GM12878 (cell line): ENCODE data around the gene ABHD14A. TPM values are rescaled to one million over a fixed set of nuclear protein-coding genes. Genes with fewer than 3 reads are reported as not detected.

Experiments
- ATAC-seq: fragments of 200-7000 bp; cut with Tn5 transposase; 3 replicates; pipeline ENCODE4 v1.9.1; 2020; ENCODE audit warnings: mild to moderate bottlenecking, moderate library complexity
- BruUV-seq: library from RNA; stranded (reverse); fragments of 400-500 nt; replicated peaks from 2 replicates; lab custom pipeline; 2021; lab: Mats Ljungman, UMichigan
- CTCF ChIA-PET: fragments of 300-600 bp; sonication (Branson Sonifier 250); formaldehyde crosslinking; extraction: SDS; loops from one replicate; lab custom pipeline; 2021; ENCODE audit warnings: inconsistent platforms; lab: Yijun Ruan, JAX
- POLR2A ChIA-PET: fragments of 350-600 bp; formaldehyde crosslinking; extraction: SDS; loops from one replicate; lab custom pipeline; 2021; ENCODE audit warnings: inconsistent platforms; lab: Charles Lee
- RAD21 ChIA-PET: fragments of 300-600 bp; sonication (Branson Sonifier 250); formaldehyde crosslinking; loops from one replicate; lab custom pipeline; 2023; ENCODE audit warnings: antibody characterized with exemption; ENCODE audit not compliant: unreplicated experiment; lab: Charles Lee
- SMC1A ChIA-PET: fragments of 300-600 bp; sonication (Branson Sonifier 250); formaldehyde crosslinking; loops from one replicate; lab custom pipeline; 2023; ENCODE audit not compliant: unreplicated experiment, uncharacterized antibody; lab: Charles Lee
- DNase-seq: peaks from one replicate; pipeline ENCODE4 v3.0.0-alpha.2; 2011; ENCODE audit warnings: low read depth, low spot score
- FAIRE-seq: peaks from 3 replicates; lab custom pipeline; 2011; peaks lifted over from hg19 to GRCh38; lab: Jason Lieb, UNC
- H2AFZ ChIP-seq: 2 replicates; pipeline ENCODE4 v1.6.0; 2011; ENCODE audit warnings: low read depth, low read length, control low read depth; ENCODE audit not compliant: control insufficient read depth
- H3K27ac ChIP-seq: 2 replicates; pipeline ENCODE4 v1.5.1; 2011; ENCODE audit warnings: control low read depth; ENCODE audit not compliant: control insufficient read depth, insufficient read depth
- H3K27me3 ChIP-seq, 2 experiments: replicated peaks in 1 of 2; 2 replicates each; pipeline versions ENCODE4 v1.6.0 to v1.6.1; 2011; ENCODE audit warnings: low read length in 1 of 2; ENCODE audit not compliant: control insufficient read depth in 2 of 2, insufficient read depth in 2 of 2
- H3K36me3 ChIP-seq, 2 experiments: 2 replicates each; pipeline ENCODE4 v1.5.1; 2011; ENCODE audit warnings: low read length in 1 of 2; ENCODE audit not compliant: control insufficient read depth in 2 of 2, insufficient read depth in 2 of 2
- H3K4me1 ChIP-seq: 2 replicates; pipeline ENCODE4 v1.6.1; 2011; ENCODE audit warnings: mild to moderate bottlenecking, low read length, moderate library complexity, mixed read lengths; ENCODE audit not compliant: control insufficient read depth, insufficient read depth
- H3K4me2 ChIP-seq: 2 replicates; pipeline ENCODE4 v1.6.0; 2011; ENCODE audit warnings: control low read depth; ENCODE audit not compliant: control insufficient read depth, insufficient read depth
- H3K4me3 ChIP-seq: fragments of 200-600 bp; sonication (generic); 2 replicates; pipeline ENCODE4 v1.5.1; 2016
- H3K79me2 ChIP-seq: 2 replicates; pipeline ENCODE4 v1.6.0; 2011; ENCODE audit warnings: low read length; ENCODE audit not compliant: control insufficient read depth, insufficient read depth
- H3K9ac ChIP-seq: 2 replicates; pipeline ENCODE4 v1.8.0; 2011; ENCODE audit warnings: low read length, control low read depth, mixed read lengths; ENCODE audit not compliant: control insufficient read depth, insufficient read depth
- H3K9me3 ChIP-seq: replicated peaks from 3 replicates; pipeline ENCODE4 v1.5.1; 2011; ENCODE audit warnings: mild to moderate bottlenecking, low read length; ENCODE audit not compliant: control insufficient read depth, insufficient read depth
- H4K20me1 ChIP-seq: 2 replicates; pipeline ENCODE4 v1.6.0; 2011; ENCODE audit not compliant: control insufficient read depth, insufficient read depth
- BHLHE40 ChIP-seq, 2 experiments: fragments of 450-650 bp in 1 of 2; IDR thresholded peaks; 2 replicates each; pipeline ENCODE4 v1.6.1; 2011 to 2017; ENCODE audit warnings: low read depth in 2 of 2, borderline replicate concordance in 1 of 2, improper control_type of control experiment in 1 of 2, low read length in 1 of 2, mild to moderate bottlenecking in 1 of 2
- DPF2 ChIP-seq: fragments of 450-650 bp; IDR thresholded peaks from 2 replicates; pipeline ENCODE4 v1.6.1; 2017; ENCODE audit warnings: mild to moderate bottlenecking
- PKNOX1 ChIP-seq: fragments of 450-650 bp; IDR thresholded peaks from 2 replicates; pipeline ENCODE4 v1.6.1; 2016; ENCODE audit warnings: mild to moderate bottlenecking
- RELB ChIP-seq: fragments of 450-650 bp; IDR thresholded peaks from 2 replicates; pipeline ENCODE4 v1.6.1; 2017; ENCODE audit warnings: low read depth, mild to moderate bottlenecking, moderate library complexity
- SMARCA5 ChIP-seq: fragments of 450-650 bp; IDR thresholded peaks from 2 replicates; pipeline ENCODE4 v1.6.1; 2017; ENCODE audit warnings: mild to moderate bottlenecking
- ZNF24 ChIP-seq: fragments of 450-650 bp; IDR thresholded peaks from 2 replicates; pipeline ENCODE4 v1.6.1; 2017; ENCODE audit warnings: antibody characterized with exemption, mild to moderate bottlenecking
- ZNF592 ChIP-seq: fragments of 450-650 bp; IDR thresholded peaks from 2 replicates; pipeline ENCODE4 v1.6.1; 2017; ENCODE audit warnings: mild to moderate bottlenecking, moderate library complexity
- WGBS: methylation state at CpG from one replicate; pipeline ENCODE4 v1.1.6; 2016; ENCODE audit warnings: low lambda C conversion rate; ENCODE audit not compliant: insufficient replicate concordance, insufficient coverage; ENCODE audit errors: missing lambda C conversion rate; 5-methylcytosine and 5-hydroxymethylcytosine counted together
- in situ Hi-C: fragments of 300-500 bp; cut with MboI; formaldehyde crosslinking; loops from 9 replicates; pipeline ENCODE4 v1.14.3; 2018; ENCODE audit warnings: mixed read lengths
- intact Hi-C: fragments of 100-400 bp; cut with micrococcal nuclease; formaldehyde crosslinking; loops from one replicate; pipeline ENCODE4 v1.14.2; 2022; ENCODE audit not compliant: unreplicated experiment
- polyA plus RNA-seq, 11 experiments: library from polyadenylated mRNA; depleted of rRNA in 4 of 11; unstranded in 6 of 11; stranded (reverse) in 5 of 11; fragments of >200 nt; fragmentation: Nextera tagmentation in 4 of 11; fragmentation: Illumina TruSeq in 1 of 11; extraction: Ambion mirVana in 4 of 11; extraction: Trizol in 1 of 11; gene quantifications; 1 replicate in 1 of 11; 2 replicates in 10 of 11; pipeline versions ENCODE4 v1.2.1 to v1.2.3, GENCODE V29; 2011 to 2016; ENCODE audit warnings: inconsistent platforms in 2 of 11, missing spikeins in 2 of 11, low read depth in 1 of 11
- total RNA-seq, 4 experiments: library from RNA; depleted of rRNA in 3 of 4; stranded (reverse); fragments of >200 nt in 3 of 4; fragmentation: Illumina TruSeq in 1 of 4; extraction: Trizol in 1 of 4; gene quantifications; 2 replicates each; pipeline versions ENCODE4 v1.2.1 to v1.2.3, GENCODE V29; 2013 to 2021
- TF ChIP-seq, protein P1 (sequence below): fragments of 450-650 bp; formaldehyde crosslinking; IDR thresholded peaks from 2 replicates; pipeline ENCODE4 v1.4.0; 2022; ENCODE audit warnings: mild to moderate bottlenecking, moderate library complexity

ABHD14A gene
- total and polyA plus RNA-seq, 10 of the 15 experiments (the other 5 are each of a cell fraction or from before 2014, with no cell fraction given): 1.2 to 27.0 (median 7.9) TPM

DNA sequence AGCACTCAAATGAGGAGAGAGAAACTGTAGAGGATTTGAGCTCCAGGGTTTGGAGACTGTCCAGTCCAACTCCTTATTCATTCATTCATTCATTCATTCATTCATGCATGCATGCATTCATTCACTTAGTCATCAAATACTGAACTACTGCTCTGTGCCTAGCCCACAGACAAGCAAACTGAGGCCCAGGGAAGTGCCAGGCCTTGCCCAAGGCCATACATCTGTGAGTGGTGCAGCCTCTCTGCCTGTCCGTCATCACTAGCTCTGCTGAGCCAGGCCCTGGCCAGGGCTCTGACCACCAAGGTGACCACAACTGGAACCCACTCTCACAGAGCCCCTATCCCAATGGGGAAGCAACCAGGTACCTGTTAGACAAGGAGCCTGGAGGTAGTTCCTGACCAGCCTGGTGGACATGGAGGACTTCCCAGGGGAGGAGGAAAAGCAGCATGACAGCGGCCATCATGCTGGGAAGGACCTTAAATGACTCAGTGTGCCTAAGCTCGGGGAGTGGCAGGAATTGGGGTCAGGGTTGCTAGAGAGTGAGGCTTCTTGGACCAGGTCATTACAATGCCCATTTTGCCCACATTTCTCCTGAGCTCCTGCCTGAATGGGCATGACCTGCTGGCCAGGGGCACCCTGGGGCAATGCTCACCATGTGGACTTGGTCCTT, 48.4 kb downstream of the ABHD14A start:
- in situ Hi-C loops (no loop called here), intact Hi-C loops (no loop called here)
- H4K20me1 ChIP-seq: no peaks in the 10 kb centered on the region
- 96% methylated on average over 3 of the region's 3 CpGs for WGBS
- no peaks in the 10 kb centered on the region for H3K79me2 ChIP-seq
- RAD21 ChIA-PET: interaction anchor here (0.9 to 7.1 kb wide), 12 partner anchors 8 to 180 kb away, joined by 3 to 70 read pairs (median 6); partner anchors contain the start of gene DUSP7
- no peak for FAIRE-seq
- POLR2A ChIA-PET: interaction anchor here (0.6 to 2.3 kb wide), 14 partner anchors 8 to 230 kb away, joined by 3 to 21 read pairs (median 4); partner anchors contain the start of gene DUSP7
- SMC1A ChIA-PET: interaction anchor here (0.7 to 12.8 kb wide), 11 partner anchors 9 to 98 kb away, joined by 3 to 116 read pairs (median 6); partner anchors contain the start of gene DUSP7
- peaks cover 18% of the 10 kb centered on the region for H3K4me1 ChIP-seq
- no peaks in the 10 kb centered on the region for H3K9me3 ChIP-seq
- H3K4me3 ChIP-seq: no peak overlapping the region
- no peaks in the 10 kb centered on the region for H3K36me3 ChIP-seq
- peak overlapping the region; percentile 55 for H3K27ac ChIP-seq
- H3K4me2 ChIP-seq: peak overlapping the region; percentile 63; the same call in 1 of the 2 replicates
- H2AFZ ChIP-seq: peak overlapping the region; percentile 72
- H3K9ac ChIP-seq: peak overlapping the region; percentile 24; the same call in 1 of the 2 replicates
- no peak for DNase-seq
- H3K27me3 ChIP-seq: no peaks in the 10 kb centered on the region
- CTCF ChIA-PET: interaction anchor here (0.7 to 3.9 kb wide), 12 partner anchors 8 to 192 kb away, joined by 3 to 30 read pairs (median 5); partner anchors contain the start of genes DUSP7 and RRP9
- ATAC-seq: no peak
- no TSS peak for BruUV-seq
- no peak for TF ChIP-seq RELB
- no peak for TF ChIP-seq DPF2
- TF ChIP-seq ZNF24: peak; percentile 98
- TF ChIP-seq, protein P1, sequence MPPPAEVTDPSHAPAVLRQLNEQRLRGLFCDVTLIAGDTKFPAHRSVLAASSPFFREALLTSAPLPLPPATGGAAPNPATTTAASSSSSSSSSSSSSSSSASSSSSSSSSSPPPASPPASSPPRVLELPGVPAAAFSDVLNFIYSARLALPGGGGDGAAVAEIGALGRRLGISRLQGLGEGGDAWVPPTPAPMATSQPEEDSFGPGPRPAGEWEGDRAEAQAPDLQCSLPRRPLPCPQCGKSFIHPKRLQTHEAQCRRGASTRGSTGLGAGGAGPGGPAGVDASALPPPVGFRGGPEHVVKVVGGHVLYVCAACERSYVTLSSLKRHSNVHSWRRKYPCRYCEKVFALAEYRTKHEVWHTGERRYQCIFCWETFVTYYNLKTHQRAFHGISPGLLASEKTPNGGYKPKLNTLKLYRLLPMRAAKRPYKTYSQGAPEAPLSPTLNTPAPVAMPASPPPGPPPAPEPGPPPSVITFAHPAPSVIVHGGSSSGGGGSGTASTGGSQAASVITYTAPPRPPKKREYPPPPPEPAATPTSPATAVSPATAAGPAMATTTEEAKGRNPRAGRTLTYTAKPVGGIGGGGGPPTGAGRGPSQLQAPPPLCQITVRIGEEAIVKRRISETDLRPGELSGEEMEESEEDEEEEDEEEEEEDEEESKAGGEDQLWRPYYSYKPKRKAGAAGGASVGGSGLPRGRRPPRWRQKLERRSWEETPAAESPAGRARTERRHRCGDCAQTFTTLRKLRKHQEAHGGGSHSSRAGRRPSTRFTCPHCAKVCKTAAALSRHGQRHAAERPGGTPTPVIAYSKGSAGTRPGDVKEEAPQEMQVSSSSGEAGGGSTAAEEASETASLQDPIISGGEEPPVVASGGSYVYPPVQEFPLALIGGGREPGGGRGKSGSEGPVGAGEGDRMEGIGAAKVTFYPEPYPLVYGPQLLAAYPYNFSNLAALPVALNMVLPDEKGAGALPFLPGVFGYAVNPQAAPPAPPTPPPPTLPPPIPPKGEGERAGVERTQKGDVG (CRISPR knock-in tag): peak; percentile 58; the same call in 1 of the 2 replicates
- peak; percentile 90 for TF ChIP-seq ZNF592
- no peak for TF ChIP-seq BHLHE40 (IDR thresholded peaks at IDR 0.05; ENCODE audit: borderline replicate concordance in 1 of 2, low read depth in 2 of 2, low read length in 1 of 2)
- TF ChIP-seq PKNOX1: peak; percentile 45
- no peak for TF ChIP-seq SMARCA5
